HEK293 (cell line): Measurements from ENCODE around the gene AADACL2.

Experiments used
- CTCF ChIA-PET: fragments of 350-600 bp; formaldehyde crosslinking; extraction: SDS; loops from one replicate; lab custom pipeline; 2021; ENCODE audit warnings: antibody characterized with exemption; lab: Yijun Ruan, JAX
- POLR2A ChIA-PET: fragments of 300-600 bp; formaldehyde crosslinking; extraction: SDS; loops from one replicate; lab custom pipeline; 2020; ENCODE audit warnings: antibody characterized with exemption, inconsistent platforms; lab: Yijun Ruan, JAX
- H3K27ac ChIP-seq: fragments of 200-500 bp; sonication (Bioruptor generic); 2 replicates; pipeline ENCODE4 v1.5.1; 2014; ENCODE audit warnings: low read depth, low read length, control low read depth, inconsistent platforms; ENCODE audit errors: extremely low read depth
- H3K36me3 ChIP-seq, 2 experiments: fragments of 200-500 bp in 1 of 2; sonication (Bioruptor generic) in 1 of 2; 1 replicate in 1 of 2; 2 replicates in 1 of 2; pipeline ENCODE4 v1.5.1; 2014 to 2017; ENCODE audit warnings: inconsistent platforms in 2 of 2, low read length in 2 of 2; ENCODE audit not compliant: control insufficient read depth in 2 of 2, insufficient read depth in 1 of 2
- H3K4me1 ChIP-seq: fragments of 200-500 bp; sonication (Bioruptor generic); 2 replicates; pipeline ENCODE4 v1.5.1; 2014; ENCODE audit warnings: mild to moderate bottlenecking, low read length, inconsistent platforms; ENCODE audit not compliant: control insufficient read depth, insufficient read depth
- H3K4me3 ChIP-seq: 2 replicates; pipeline ENCODE4 v1.5.1; 2011; ENCODE audit warnings: low read depth, mild to moderate bottlenecking, control low read depth, low read length, moderate library complexity
- H3K9me3 ChIP-seq: fragments of 200-500 bp; sonication (Bioruptor generic); 2 replicates; pipeline ENCODE4 v1.5.1; 2014; ENCODE audit warnings: low read depth, low read length, inconsistent platforms; ENCODE audit not compliant: control insufficient read depth, insufficient read depth
- GLI2 ChIP-seq: fragments of 450-650 bp; formaldehyde crosslinking; IDR thresholded peaks from 2 replicates; pipeline ENCODE4; 2017; ENCODE audit warnings: missing biosample characterization, missing genetic modification characterization, low read depth, borderline replicate concordance
- HOXD13 ChIP-seq: sonication (generic); formaldehyde crosslinking; IDR thresholded peaks from 2 replicates; pipeline ENCODE4 v1.8.0; 2022; ENCODE audit warnings: missing genetic modification reagents, borderline replicate concordance
- INSM2 ChIP-seq: fragments of 450-650 bp; formaldehyde crosslinking; IDR thresholded peaks from 2 replicates; pipeline ENCODE4 v1.5.1; 2016; ENCODE audit warnings: missing biosample characterization, missing genetic modification characterization
- KLF1 ChIP-seq: fragments of 450-650 bp; formaldehyde crosslinking; IDR thresholded peaks from 2 replicates; pipeline ENCODE4 v1.5.1; 2016; ENCODE audit warnings: missing biosample characterization, missing genetic modification characterization
- KLF7 ChIP-seq: fragments of 450-650 bp; formaldehyde crosslinking; IDR thresholded peaks from 2 replicates; pipeline ENCODE4 v1.5.1; 2016; ENCODE audit warnings: missing biosample characterization, missing genetic modification characterization, borderline replicate concordance
- MYNN ChIP-seq: fragments of 450-650 bp; formaldehyde crosslinking; IDR thresholded peaks from 2 replicates; pipeline ENCODE4 v1.5.1; 2016; ENCODE audit warnings: missing biosample characterization, missing genetic modification characterization, borderline replicate concordance
- MZF1 ChIP-seq: fragments of 450-650 bp; formaldehyde crosslinking; IDR thresholded peaks from 2 replicates; pipeline ENCODE4 v1.5.1; 2017; ENCODE audit warnings: missing biosample characterization, missing genetic modification characterization, borderline replicate concordance
- PBX3 ChIP-seq: sonication (generic); formaldehyde crosslinking; IDR thresholded peaks from 2 replicates; pipeline ENCODE4 v1.8.1; 2022; ENCODE audit warnings: mild to moderate bottlenecking, moderate library complexity, missing genetic modification reagents
- REPIN1 ChIP-seq: fragments of 450-650 bp; formaldehyde crosslinking; IDR thresholded peaks from 2 replicates; pipeline ENCODE4 v1.5.1; 2017; ENCODE audit warnings: missing biosample characterization, missing genetic modification characterization, low read depth
- SETDB1 ChIP-seq: IDR thresholded peaks from one replicate; pipeline ENCODE4 v1.6.1; 2017; ENCODE audit warnings: mild to moderate bottlenecking, low read length, moderate library complexity, mixed read lengths; ENCODE audit not compliant: insufficient read length
- ZBTB48 ChIP-seq: fragments of 450-650 bp; formaldehyde crosslinking; IDR thresholded peaks from 2 replicates; pipeline ENCODE4 v1.5.1; 2016; ENCODE audit warnings: missing biosample characterization, missing genetic modification characterization
- ZNF138 ChIP-seq: fragments of 450-650 bp; formaldehyde crosslinking; IDR thresholded peaks from 2 replicates; pipeline ENCODE4 v1.5.1; 2016; ENCODE audit warnings: missing biosample characterization, missing genetic modification characterization, borderline replicate concordance
- ZNF18 ChIP-seq: fragments of 450-650 bp; formaldehyde crosslinking; IDR thresholded peaks from 2 replicates; pipeline ENCODE4 v1.5.1; 2016; ENCODE audit warnings: missing biosample characterization, missing genetic modification characterization
- ZNF2 ChIP-seq: fragments of 450-650 bp; formaldehyde crosslinking; IDR thresholded peaks from 2 replicates; pipeline ENCODE4 v1.5.1; 2016; ENCODE audit warnings: missing biosample characterization, missing genetic modification characterization
- ZNF202 ChIP-seq: fragments of 450-650 bp; formaldehyde crosslinking; IDR thresholded peaks from 2 replicates; pipeline ENCODE4 v1.5.1; 2016; ENCODE audit warnings: missing biosample characterization, missing genetic modification characterization, borderline replicate concordance
- ZNF23 ChIP-seq: fragments of 450-650 bp; formaldehyde crosslinking; IDR thresholded peaks from 2 replicates; pipeline ENCODE4 v1.5.1; 2016; ENCODE audit warnings: missing biosample characterization, missing genetic modification characterization, borderline replicate concordance
- ZNF248 ChIP-seq: fragments of 450-650 bp; formaldehyde crosslinking; IDR thresholded peaks from 2 replicates; pipeline ENCODE4 v1.5.1; 2017; ENCODE audit warnings: missing biosample characterization, missing genetic modification characterization
- ZNF280D ChIP-seq: fragments of 450-650 bp; formaldehyde crosslinking; IDR thresholded peaks from 2 replicates; pipeline ENCODE4 v1.5.1; 2016; ENCODE audit warnings: missing biosample characterization, missing genetic modification characterization
- ZNF341 ChIP-seq: fragments of 450-650 bp; formaldehyde crosslinking; IDR thresholded peaks from 2 replicates; pipeline ENCODE4; 2016; ENCODE audit warnings: low read depth, missing biosample characterization, missing genetic modification characterization
- ZNF366 ChIP-seq: fragments of 450-650 bp; formaldehyde crosslinking; conservative IDR thresholded peaks from 2 replicates; pipeline ENCODE4 v1.5.1; 2016; ENCODE audit warnings: missing biosample characterization, missing genetic modification characterization
- ZNF449 ChIP-seq: fragments of 450-650 bp; formaldehyde crosslinking; IDR thresholded peaks from 2 replicates; pipeline ENCODE4 v1.5.1; 2017; ENCODE audit warnings: missing biosample characterization, mild to moderate bottlenecking, missing genetic modification characterization, moderate library complexity
- ZNF514 ChIP-seq: fragments of 450-650 bp; formaldehyde crosslinking; IDR thresholded peaks from 2 replicates; pipeline ENCODE4 v1.5.1; 2016; ENCODE audit warnings: missing biosample characterization, missing genetic modification characterization
- ZNF561 ChIP-seq: fragments of 450-650 bp; IDR thresholded peaks from 2 replicates; pipeline ENCODE4 v1.5.1; 2018; ENCODE audit warnings: missing biosample characterization, missing genetic modification characterization, borderline replicate concordance
- ZNF792 ChIP-seq: fragments of 450-650 bp; formaldehyde crosslinking; IDR thresholded peaks from 2 replicates; pipeline ENCODE4 v1.5.1; 2016; ENCODE audit warnings: missing biosample characterization, missing genetic modification characterization
- ZNF837 ChIP-seq: fragments of 450-650 bp; formaldehyde crosslinking; IDR thresholded peaks from 2 replicates; pipeline ENCODE4 v1.5.1; 2016; ENCODE audit warnings: missing biosample characterization, missing genetic modification characterization

The AADACL2 gene

GRCh38 chr3:151743855-151744254, 10.1 kb downstream of the AADACL2 start (continued):
- TF ChIP-seq ZNF2 (tag by site-specific recombination) (no peak), KLF1 (tag by site-specific recombination) (no peak), ZNF202 (no peak), ZNF792 (tag by site-specific recombination) (no peak), ZNF341 (no peak), SETDB1 (no peak), ZNF280D (tag by site-specific recombination) (no peak)

GRCh38 chr3:151750181-151750580, 16.5 kb downstream of the AADACL2 start:
- Histone ChIP-seq H3K27ac (no peak overlapping the region), H3K9me3 (no peaks in the 10 kb centered on the region), H3K36me3 (no peaks in the 10 kb centered on the region), H3K4me3 (no peak overlapping the region), H3K4me1 (no peaks in the 10 kb centered on the region)
- ChIA-PET POLR2A (no interaction called here), CTCF (no interaction called here)
- no peak for TF ChIP-seq ZNF449 (tag by site-specific recombination)
- TF ChIP-seq ZNF23: no peak
- TF ChIP-seq ZNF837 (tag by site-specific recombination): no peak

- H3K27ac ChIP-seq: no peak overlapping the region
- H3K36me3 ChIP-seq: no peaks in the 10 kb centered on the region
- CTCF ChIA-PET: no interaction called here
- H3K9me3 ChIP-seq: no peaks in the 10 kb centered on the region
- H3K4me3 ChIP-seq: no peak overlapping the region
- POLR2A ChIA-PET: no interaction called here
- H3K4me1 ChIP-seq: no peaks in the 10 kb centered on the region
- TF ChIP-seq GLI2 (tag by site-specific recombination) (no peak), ZNF248 (tag by site-specific recombination) (no peak), ZNF561 (tag by site-specific recombination) (no peak), PBX3 (no peak), MZF1 (tag by site-specific recombination) (no peak), ZNF366 (tag by site-specific recombination) (no peak), INSM2 (tag by site-specific recombination) (no peak), ZNF138 (no peak), HOXD13 (CRISPR knock-in tag) (no peak), REPIN1 (tag by site-specific recombination) (no peak), ZNF18 (no peak), ZNF514 (tag by site-specific recombination) (no peak), MYNN (no peak), KLF7 (no peak), ZBTB48 (tag by site-specific recombination) (no peak)
These were observed 17.0 kb downstream of the AADACL2 start for GRCh38 chr3:151750678-151751077.
